HG03108 (cell line): ENCODE data around the gene NBEA.

Experiments
- ATAC-seq: cut with Tn5 transposase; IDR thresholded peaks from one replicate; pipeline ENCODE4 v1.9.1; 2021; ENCODE audit warnings: moderate library complexity; ENCODE audit not compliant: unreplicated experiment

Gene NBEA

GRCh38 chr13:35554972-35555623, 613.0 kb downstream of the NBEA start:
- ATAC-seq = no peak

GRCh38 chr13:35557475-35557874, 615.4 kb downstream of the NBEA start:
- ATAC-seq = no peak

DNA sequence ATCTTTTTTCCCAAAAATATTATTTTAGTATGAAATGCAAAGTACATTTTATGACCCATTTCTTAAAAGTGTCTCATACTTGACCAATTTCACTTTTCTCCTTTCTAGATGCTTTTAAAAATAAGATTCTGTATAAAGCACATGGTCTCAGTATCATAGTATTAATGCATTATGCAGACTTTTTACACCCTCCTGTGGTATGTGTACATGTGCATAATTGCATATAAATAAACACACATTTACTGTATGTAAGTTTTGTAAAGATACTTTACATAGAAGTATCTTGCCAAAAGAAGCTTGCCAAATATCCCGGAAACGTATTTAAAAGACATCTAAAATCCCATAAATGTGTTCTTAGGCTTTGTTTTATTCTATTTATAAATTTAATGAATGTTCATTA, 619.5 kb downstream of the NBEA start:
- ATAC-seq = no peak

DNA sequence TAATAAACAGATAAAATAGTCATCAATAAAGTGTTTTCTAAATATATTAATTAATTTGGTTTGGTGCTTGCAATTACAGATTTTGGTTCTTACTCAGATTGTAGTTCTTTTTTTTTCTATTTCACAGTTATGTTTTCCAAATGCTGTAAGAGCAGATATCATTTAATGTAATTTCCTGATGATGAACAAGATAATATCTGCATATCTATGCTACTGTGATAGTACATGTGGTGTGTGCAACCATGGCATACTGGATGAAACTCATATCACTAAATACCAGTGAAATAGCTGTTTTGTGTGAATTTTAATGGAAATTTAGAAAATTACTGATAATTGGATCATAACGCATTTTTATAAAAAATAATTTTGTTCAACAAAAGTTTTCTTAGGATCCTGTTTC, 623.2 kb downstream of the NBEA start:
- no peak for ATAC-seq

DNA sequence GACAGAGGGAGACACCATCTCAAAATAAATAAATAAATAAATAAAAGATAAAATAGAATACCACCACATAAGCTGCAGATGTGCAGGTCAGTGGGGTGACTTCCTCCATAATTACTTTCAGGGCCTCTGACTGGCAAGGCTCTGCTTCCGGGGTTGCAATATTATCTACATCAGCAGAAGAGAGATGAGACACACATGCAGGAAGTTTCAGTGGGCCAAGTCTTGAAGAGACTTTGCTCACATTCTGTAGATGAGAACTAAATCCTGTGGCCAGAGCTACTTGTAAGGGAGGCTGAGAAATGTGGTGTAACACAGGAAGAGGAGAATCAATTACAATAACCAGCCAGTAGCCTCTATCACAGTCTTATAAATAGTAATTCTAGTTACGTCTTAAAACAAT, 624.3 kb downstream of the NBEA start:
- no peak for ATAC-seq

GRCh38 chr13:35567406-35567980, 625.4 kb downstream of the NBEA start:
- no peak for ATAC-seq

GRCh38 chr13:35573639-35574038, 631.6 kb downstream of the NBEA start:
- ATAC-seq = no peak

DNA sequence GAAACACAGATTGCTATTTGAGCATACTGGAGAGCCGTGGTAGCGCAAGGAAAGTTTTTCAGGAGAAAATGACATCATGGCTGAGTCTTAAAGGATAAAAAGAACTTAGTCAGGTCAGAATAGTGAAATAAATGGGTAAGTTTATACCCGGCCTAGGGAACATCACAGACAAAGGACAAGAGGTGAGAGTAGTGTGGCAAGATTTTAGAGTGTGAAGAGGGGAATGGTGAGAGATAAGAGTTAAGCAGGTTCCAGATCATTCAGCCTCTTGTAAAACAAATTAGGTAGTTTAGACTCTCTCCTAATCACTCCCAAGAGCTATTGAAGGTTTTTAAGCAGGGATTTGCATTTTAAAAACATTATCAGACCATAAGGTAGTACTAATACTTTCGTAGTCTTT, 650.4 kb downstream of the NBEA start:
- no peak for ATAC-seq

GRCh38 chr13:35593651-35594050, 651.6 kb downstream of the NBEA start:
- no peak for ATAC-seq

DNA sequence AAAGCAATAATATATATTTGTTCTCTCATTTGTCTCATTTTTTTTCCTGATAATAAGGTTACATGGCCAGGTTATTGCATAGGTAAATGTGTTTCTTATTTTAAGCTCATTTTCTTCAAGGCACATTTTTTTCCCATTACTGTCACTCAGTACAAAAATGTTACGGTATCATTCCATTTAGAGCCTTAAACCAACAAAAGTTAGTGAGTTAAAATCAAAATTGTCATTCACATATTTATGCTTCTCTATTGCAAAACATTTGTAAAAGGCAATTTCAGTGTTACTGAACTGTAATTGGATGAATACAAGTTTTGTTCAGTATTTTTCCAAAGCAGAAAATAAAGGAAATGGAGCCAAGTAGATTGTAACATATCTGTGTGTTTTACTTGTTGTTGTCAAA, 652.0 kb downstream of the NBEA start:
- no peak for ATAC-seq

GRCh38 chr13:35595181-35595580, 653.1 kb downstream of the NBEA start:
- ATAC-seq = no peak

- no peak for ATAC-seq
Measured at GRCh38 chr13:35596321-35597030, 654.4 kb downstream of the NBEA start.

DNA sequence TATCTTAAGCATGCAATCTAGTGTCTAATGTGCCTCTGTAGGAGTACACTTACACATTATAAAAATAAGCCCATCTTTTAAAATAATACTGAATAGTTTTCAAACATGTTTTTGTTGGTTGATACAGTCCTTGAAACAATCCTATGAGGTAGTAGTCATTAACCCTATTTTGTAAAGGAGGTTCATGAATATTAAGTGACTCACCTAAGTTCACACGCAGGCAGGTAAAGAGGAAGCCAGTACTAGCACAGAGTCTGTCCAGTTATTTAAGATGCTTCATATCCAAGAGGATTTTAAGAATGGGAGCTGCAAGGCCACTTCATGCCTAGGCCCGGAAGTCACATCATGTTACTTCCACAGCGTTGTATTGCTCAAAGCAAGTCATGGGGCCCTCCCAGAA, 655.4 kb downstream of the NBEA start:
- ATAC-seq = no peak

DNA sequence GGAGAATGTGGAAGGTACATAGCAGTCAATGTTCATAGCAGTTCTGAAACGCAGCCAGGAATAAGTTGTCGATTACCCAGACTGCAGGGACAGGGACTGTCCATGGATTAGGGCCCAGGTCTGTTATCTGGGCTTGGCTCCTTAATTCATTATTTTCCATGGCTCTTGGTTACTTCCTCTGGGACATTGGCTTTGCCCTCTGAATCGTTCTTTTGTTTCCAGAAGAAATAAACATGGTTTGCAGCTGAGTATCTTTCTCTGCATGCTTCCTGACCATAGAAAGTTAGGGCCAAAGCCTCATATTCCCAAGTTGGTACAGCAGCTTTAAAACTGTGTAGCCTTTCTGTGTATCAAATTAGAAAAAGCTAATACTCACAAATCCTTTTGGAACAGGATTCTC, 656.2 kb downstream of the NBEA start:
- no peak for ATAC-seq

GRCh38 chr13:35598790-35599369, 656.8 kb downstream of the NBEA start:
- no peak for ATAC-seq

DNA sequence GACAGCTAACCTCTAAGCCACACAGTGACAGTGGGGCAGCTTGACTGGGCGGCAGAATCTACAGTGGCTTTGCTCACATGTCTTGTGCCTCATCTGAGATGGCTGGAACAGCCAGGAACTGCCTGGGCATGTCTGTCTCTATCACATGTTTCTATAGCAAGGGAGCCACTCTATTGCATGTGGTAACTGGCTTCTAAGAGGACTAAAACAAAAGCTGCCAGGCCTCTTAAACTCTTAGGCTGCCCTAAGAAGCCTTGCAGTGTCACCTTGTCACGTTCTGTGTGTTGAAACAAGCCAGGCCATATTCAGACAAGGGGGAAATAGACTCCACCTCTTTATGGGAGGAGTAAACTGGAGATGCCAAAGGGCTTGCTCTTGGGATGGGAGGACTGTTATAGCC, 657.3 kb downstream of the NBEA start:
- no peak for ATAC-seq

DNA sequence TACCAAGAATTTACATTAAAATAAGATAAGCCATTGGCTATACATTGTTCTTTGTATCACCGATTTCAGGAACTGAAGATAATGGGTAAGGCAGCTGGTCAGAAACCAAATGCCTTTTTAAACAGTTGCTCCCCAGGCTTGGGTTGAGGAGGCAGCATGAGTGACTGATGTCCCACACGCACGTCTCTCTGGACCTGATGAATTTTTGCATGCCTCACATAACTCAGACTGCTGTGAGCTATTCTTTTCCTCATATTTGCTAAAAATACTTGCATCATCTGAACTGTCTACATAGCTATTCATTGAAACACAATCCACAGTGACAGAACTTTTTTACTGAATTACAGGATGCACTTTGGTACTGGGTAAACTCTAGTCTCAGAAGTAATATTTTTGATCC, 658.1 kb downstream of the NBEA start:
- ATAC-seq = no peak

DNA sequence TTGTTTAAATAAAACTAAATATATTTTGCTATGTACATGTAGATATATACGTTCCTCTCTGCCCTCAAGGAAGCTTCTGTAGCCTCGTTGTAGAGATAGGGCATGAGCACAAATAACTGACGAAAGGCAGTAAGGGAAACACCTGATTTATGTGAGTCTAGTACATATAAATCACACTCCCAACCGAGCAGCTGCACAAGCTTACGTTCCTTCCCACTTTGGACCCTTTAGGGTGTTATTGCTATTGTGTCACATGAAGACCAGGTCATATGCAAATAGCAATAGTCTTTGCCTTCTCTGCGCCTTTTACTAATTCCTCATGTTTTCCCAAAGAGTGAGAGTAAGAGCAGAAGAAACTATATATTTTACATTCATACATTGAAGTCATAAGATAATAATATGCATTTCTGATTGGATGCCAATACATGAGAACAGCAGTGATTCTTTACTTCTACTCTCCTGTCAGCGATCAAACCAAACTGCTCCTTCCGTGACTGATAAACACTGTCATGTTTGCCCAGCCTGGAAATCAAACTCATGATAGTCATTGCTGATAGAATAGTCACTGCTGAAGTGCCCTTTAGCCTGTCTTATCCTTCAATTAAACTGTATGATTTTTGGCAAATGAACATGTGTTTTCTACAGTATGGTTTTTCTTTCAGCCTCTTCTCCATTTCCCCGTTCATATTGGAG, 661.7 kb downstream of the NBEA start:
- no peak for ATAC-seq

GRCh38 chr13:35614666-35615065, 672.6 kb downstream of the NBEA start:
- no peak for ATAC-seq

DNA sequence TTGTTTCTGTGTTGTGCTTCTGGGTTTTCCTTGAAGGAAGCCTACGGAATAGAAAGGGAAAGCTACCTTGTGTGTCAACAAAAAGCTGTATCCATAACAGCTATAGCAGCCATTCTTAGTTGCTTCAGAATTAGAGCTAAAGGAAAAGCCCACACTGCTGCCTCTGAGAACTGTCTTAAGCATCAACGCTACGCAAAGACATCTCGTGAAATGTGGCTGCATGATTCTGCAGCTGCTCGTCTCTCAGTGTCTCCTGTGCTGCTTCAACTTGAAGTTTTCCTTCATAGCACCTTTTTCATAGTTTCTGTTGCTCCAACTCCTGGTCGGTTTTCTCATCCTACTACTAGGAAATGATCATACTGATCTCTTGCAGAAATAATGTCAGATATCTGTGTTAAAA, 675.4 kb downstream of the NBEA start:
- ATAC-seq = no peak

GRCh38 chr13:35618565-35619083, 676.6 kb downstream of the NBEA start:
- ATAC-seq = no peak
